GM21528 (cell line): ENCODE data around the gene PPP2R1B.

Experiments
- ATAC-seq: cut with Tn5 transposase; IDR thresholded peaks from one replicate; pipeline ENCODE4 v1.9.1; 2021; ENCODE audit warnings: mild to moderate bottlenecking, moderate library complexity; ENCODE audit not compliant: unreplicated experiment, low FRiP score

Gene PPP2R1B

DNA sequence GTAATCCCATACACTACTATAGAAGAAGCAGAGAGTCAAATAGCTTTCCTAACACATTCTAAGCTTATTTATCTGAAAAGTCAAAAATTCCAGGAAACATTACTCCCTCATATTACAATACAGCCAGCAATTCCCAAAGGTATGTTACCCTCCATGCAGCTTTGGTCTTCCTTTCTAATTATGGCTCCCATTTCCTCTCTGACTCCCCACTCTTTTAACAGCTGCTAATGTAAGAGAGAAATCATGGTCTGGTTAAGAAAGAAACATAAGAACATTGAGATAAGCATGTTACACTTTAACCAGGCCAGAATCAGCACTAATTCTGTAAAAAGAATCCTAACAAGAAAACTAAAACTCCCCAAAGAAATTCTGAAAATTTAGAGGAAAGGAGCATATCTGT is 6.8 kb downstream of the PPP2R1B start:
- ATAC-seq, result no peak

GRCh38 chr11:111756097-111756496 is 10.1 kb downstream of the PPP2R1B start:
- no peak for ATAC-seq

GRCh38 chr11:111749646-111750045 is 16.5 kb downstream of the PPP2R1B start:
- ATAC-seq, result no peak

DNA sequence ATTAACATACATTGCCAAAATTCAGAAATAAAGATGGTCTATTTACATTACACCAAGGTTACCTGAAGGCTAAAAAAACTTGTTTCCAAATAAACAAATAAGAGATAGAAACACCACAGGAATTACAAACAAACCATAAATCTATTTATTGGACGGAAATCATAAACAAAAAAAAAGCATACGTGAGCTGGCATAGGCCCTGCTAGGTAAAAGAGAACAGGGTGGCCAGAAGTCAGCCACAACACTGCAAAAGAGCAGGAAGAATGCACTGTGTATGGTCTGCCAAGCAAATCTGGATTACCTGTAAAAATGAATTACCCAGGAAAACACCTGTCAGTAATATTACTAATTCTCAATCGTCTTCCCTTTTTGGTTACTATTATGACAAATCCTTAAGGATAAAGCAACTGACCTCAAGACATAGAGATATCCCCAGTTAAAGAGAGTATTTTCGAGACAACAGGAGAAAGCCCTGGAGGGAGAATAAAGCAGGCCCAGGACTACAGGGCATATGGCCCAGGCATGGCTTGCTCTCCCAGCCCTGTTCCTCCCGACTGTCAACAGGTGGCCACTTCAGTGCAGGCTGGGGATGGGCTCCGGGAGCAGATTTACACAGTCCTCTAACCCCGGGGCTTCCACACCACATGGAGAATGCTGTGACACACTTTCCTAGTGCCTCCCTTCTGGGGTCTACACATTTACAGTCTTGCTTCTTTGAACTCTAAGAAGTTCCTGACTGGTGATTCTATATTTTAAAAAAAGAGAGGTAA is 18.0 kb downstream of the PPP2R1B start:
- ATAC-seq, result no peak

DNA sequence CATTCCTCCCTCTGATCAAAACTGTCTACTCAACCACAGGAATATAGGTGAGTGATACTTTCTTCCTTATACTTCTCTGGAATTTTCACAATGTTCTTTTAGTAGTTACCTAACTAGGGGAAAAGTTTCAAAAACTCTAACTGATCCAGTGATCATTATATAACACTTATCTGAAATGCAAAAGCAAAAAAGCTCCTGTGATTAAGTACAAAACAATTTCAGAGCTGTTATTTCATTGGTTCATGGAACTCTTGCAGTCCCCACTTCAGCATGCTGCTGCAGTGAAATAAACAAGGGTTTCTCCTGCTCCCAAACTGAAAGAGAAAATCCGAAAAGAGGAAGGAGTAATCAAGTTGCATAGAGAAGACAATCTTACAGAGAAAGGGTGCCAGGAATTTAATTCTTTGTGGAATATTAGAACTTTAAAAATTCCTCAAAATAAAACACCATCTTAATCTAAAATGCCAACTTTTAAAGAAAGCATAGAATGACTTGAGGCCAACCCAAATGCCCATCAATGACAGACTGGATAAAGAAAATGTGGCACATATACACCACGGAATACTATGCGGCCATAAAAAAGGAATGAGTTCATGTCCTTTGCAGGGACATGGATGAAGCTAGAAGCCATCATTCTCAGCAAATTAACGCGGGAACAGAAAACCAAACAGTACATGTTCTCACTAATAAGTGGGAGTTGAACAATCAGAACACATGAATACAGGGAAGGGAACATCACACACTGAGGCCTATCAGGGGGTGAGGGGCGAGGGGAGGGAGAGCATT is 20.3 kb downstream of the PPP2R1B start:
- ATAC-seq, result no peak

DNA sequence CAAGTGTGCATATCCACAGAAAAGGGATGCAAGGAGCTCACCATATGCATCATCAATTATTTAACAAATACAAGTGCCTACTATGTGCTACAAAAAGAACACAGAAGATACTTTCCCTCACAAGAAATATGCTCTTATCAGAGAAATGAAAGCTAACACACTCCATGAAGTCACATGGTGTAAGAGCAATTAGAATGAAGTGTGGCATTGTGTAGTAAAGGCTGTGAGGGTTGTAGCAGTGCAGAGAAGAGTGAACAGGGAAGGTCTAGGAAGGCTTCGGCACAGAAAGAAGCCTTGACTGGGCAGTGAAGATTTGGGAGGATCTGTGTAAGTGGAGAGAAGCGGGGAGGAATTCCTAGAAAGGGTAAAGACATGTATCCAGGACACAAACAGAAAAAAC is 22.5 kb downstream of the PPP2R1B start:
- ATAC-seq, result no peak

DNA sequence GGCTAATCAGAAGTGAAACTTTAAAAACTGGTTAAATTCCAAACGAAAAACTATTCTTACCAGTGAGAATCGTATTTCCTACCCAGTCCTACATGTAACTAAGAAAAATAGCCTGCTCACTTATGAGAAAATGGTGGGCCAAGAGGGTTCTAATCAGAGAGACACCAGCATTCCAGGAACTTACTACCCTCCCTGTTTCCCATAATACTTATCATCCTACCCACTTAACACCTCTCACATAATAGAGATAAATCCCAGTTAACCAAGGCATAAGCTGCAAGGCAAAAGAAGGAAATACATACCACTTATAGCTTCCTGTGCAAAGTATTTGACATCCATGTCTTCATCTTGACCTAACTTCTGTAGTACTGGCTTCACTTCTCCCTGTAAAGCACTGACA is 24.4 kb downstream of the PPP2R1B start:
- no peak for ATAC-seq

- no peak for ATAC-seq
Observed at GRCh38 chr11:111739299-111739698, 26.9 kb downstream of the PPP2R1B start.

DNA sequence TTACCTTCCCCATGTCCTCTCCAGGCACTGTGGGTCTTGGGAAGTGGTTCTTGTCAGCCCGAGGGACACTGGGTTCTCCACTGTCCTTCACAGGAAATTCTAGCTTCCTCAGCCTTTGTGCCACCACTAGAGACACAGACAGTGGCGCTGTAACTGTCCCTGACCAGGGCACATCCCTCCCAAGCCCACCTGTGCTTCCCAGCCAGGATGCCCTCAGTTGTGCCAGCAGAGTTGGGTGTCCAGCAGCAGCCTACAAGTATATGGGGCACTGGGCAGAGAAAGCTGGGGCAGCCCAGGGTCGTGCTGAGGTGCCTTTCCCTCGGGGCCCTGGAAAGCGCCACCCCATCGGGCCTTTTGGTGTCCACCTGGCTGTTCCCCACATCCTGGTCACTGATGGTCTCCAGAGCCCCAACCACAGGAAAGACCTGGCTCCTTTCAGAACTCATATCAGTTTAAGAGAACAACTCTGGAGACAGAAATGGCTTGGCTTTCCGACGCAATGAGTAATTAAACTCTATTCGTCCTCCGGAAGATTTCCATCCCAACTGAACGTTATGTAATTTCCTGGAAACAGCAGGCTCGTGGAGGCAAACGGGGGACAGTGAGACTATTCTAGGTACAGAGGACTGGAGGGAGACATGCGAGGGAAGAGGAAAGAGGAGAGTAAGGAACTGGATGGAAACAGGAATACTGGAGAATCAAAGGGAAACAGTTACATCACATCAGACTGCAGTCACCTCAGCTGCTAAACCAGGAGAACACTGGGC is 28.6 kb downstream of the PPP2R1B start:
- no peak for ATAC-seq

- no peak for ATAC-seq
Observed at GRCh38 chr11:111736621-111737443, 29.4 kb downstream of the PPP2R1B start.

- no peak for ATAC-seq
Observed at GRCh38 chr11:111736181-111736590, 30.0 kb downstream of the PPP2R1B start.

- no peak for ATAC-seq
Observed at GRCh38 chr11:111735262-111736116, 30.7 kb downstream of the PPP2R1B start.

- ATAC-seq, result no peak
Observed at GRCh38 chr11:111734954-111735261, 31.3 kb downstream of the PPP2R1B start.

GRCh38 chr11:111734101-111734953 is 31.9 kb downstream of the PPP2R1B start:
- no peak for ATAC-seq

- no peak for ATAC-seq
Observed at GRCh38 chr11:111733611-111734088, 32.5 kb downstream of the PPP2R1B start.

DNA sequence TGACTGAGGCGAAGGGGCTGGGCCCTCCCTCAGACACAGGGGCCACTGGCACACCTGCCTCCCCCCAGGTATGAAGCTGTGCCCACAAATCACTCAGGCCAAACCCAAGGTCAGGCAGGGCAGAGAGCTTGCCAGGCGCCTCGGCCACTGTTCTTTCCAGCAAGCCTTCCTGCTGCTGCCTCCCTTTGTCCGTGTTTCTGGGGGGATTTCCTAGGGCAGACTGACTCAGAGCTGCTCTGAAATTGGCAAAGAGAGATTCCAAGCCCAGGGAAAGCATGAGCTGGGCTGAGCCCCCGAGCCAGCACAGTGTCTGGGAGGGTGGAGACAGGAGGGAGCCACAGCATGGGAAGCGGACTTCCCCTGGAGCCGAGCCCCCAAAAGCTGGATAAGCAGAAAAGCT is 33.2 kb downstream of the PPP2R1B start:
- no peak for ATAC-seq

DNA sequence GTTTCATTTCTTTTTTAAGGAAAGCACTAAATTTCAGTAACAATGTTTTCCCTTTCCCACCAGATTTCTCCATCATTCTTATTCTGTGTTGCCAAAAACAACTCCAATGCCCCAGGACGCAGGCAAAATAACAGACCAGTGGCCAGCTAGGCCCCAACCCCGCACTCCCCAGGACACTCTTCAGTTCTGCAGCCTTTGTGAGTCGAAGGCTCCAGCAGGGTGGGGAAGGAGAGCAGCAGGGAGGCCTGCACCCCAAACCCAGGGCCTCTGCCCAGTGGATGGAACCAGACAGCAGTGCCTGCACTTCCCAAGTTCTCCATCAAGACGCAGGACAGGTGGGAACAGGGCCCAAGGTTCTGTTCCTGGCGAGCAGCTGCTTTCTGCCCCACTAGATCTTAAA is 34.4 kb downstream of the PPP2R1B start:
- ATAC-seq, result no peak

- no peak for ATAC-seq
Observed at GRCh38 chr11:111730871-111731591, 35.2 kb downstream of the PPP2R1B start.
